ENCODE data around the gene GPR176. TPM values are rescaled to one million over a fixed set of nuclear protein-coding genes. Genes with fewer than 3 reads are reported as not detected.

Gene GPR176
- total RNA-seq, 2 donors from 2014 or later = 0.82 to 2.2 TPM

DNA sequence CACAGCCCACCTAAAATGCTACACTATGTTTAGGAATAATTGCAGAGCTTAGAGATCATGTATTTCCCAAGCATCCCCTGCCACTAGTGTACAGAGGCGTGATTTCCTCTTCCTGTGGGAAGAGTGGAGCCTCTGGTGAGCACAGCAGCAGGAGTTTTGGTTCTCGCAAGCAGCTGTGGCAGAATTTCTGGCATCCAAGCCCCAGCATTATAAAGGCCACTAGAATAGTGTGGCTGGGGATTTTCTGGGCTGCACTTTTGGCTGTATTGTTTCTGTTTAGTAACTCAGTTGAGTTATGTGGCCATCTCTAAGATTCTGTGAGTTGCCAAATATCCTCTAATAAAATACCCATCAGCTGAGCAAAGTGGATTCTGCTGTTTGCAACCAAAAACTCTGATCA is 64.7 kb downstream of the GPR176 start:
- DNase-seq = no peak
- Histone ChIP-seq H3K27me3 (no peaks in the 10 kb centered on the region), H3K9me3 (no peaks in the 10 kb centered on the region), H3K36me3 (no peaks in the 10 kb centered on the region), H3K27ac (no peak overlapping the region), H3K4me1 (no peaks in the 10 kb centered on the region), H3K9ac (ENCODE audit: low read depth in 2 of 2, low read length in 2 of 2) (no peak overlapping the region), H3K4me3 (no peak overlapping the region)
- intact Hi-C loops (cut with DNase I) = no loop called here
- TF ChIP-seq, protein P1, sequence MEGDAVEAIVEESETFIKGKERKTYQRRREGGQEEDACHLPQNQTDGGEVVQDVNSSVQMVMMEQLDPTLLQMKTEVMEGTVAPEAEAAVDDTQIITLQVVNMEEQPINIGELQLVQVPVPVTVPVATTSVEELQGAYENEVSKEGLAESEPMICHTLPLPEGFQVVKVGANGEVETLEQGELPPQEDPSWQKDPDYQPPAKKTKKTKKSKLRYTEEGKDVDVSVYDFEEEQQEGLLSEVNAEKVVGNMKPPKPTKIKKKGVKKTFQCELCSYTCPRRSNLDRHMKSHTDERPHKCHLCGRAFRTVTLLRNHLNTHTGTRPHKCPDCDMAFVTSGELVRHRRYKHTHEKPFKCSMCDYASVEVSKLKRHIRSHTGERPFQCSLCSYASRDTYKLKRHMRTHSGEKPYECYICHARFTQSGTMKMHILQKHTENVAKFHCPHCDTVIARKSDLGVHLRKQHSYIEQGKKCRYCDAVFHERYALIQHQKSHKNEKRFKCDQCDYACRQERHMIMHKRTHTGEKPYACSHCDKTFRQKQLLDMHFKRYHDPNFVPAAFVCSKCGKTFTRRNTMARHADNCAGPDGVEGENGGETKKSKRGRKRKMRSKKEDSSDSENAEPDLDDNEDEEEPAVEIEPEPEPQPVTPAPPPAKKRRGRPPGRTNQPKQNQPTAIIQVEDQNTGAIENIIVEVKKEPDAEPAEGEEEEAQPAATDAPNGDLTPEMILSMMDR (IDR thresholded peaks at IDR 0.05) = no peak

DNA sequence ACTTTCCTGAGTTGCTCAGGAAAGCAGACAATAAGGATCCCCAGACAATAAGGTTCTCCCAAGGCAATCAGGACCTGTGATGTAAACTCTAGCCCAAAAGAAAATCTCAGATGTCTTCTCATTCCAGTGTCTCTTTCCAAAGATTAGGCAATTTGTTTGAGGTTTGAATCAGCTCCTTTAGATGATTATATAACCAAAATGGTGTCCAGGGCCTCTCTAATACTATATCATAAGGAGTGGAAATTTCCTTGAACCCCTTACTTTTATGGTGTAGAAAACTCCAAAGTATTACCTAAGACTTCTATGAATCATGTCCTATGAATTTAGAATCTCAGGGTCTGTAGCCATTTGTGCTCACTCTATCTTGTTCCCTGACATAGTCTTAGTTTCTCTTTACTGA is 65.9 kb downstream of the GPR176 start:
- DNase-seq = no peak
- intact Hi-C loops (cut with DNase I) = no loop called here
- H3K27ac ChIP-seq = no peak overlapping the region
- no peaks in the 10 kb centered on the region for H3K27me3 ChIP-seq
- H3K9ac ChIP-seq (ENCODE audit: low read depth in 2 of 2, low read length in 2 of 2) = no peak overlapping the region
- H3K4me3 ChIP-seq = no peak overlapping the region
- no peaks in the 10 kb centered on the region for H3K4me1 ChIP-seq
- TF ChIP-seq, protein P1 (IDR thresholded peaks at IDR 0.05) = no peak
- H3K9me3 ChIP-seq = no peaks in the 10 kb centered on the region
- H3K36me3 ChIP-seq = no peaks in the 10 kb centered on the region

DNA sequence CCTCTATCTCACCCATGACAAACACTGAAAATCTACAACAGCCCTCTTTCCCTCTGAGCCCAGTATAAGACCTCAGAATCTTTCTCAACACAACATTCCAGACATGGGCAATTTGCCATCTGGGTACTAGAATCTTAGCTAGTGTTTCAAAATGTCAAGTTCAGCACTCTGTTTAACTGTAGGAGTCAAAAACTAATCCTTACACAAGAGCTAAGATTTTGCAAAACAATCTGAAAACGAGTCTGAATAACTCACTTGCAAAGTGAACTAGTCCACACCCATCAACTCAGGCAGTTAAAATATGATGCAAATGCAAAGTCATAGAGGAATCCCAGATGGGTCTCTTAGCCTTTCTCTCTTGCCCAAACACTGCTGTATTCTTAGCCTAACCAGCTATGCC is 67.8 kb downstream of the GPR176 start:
- DNase-seq = no peak
- H3K36me3 ChIP-seq = no peaks in the 10 kb centered on the region
- H3K4me1 ChIP-seq = no peaks in the 10 kb centered on the region
- no peak overlapping the region for H3K27ac ChIP-seq
- H3K4me3 ChIP-seq = no peak overlapping the region
- no peaks in the 10 kb centered on the region for H3K9me3 ChIP-seq
- intact Hi-C loops (cut with DNase I) = no loop called here
- no peak overlapping the region for H3K9ac ChIP-seq (ENCODE audit: low read depth in 2 of 2, low read length in 2 of 2)
- H3K27me3 ChIP-seq = no peaks in the 10 kb centered on the region
- TF ChIP-seq, protein P1 (IDR thresholded peaks at IDR 0.05) = no peak

DNA sequence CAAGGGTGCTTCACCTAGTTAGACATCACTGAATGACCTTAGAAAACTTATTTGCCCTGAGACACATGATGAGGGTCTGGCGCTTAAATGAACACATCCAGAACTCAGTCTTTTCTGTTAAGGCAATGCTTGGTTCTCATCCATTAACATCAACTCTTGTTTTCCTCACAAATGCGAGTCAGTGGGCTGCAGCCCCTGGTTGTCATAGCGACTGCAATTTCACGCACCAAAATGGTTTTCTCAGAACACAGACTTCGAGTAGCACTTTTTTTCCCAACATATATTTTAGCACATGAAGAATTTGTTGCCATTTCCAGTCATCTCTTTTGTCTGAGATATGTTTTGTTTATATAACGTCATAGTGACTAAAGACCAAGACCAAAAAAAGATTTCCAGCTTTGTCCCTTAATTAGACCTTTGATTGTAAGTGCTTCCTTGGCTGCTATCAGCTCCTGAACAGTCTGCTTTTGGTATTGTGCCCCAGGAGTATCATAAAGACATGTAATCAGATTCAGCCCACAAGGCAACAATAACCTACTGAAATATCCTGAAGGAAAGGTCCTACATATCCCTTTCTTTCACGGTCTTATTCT is 68.5 kb downstream of the GPR176 start:
- TF ChIP-seq, protein P1 (IDR thresholded peaks at IDR 0.05) = no peak
- no peaks in the 10 kb centered on the region for H3K4me1 ChIP-seq
- H3K27me3 ChIP-seq = no peaks in the 10 kb centered on the region
- intact Hi-C loops (cut with DNase I) = no loop called here
- H3K9ac ChIP-seq (ENCODE audit: low read depth in 2 of 2, low read length in 2 of 2) = no peak overlapping the region
- no peak for DNase-seq
- no peak overlapping the region for H3K27ac ChIP-seq
- H3K36me3 ChIP-seq = no peaks in the 10 kb centered on the region
- H3K4me3 ChIP-seq = no peak overlapping the region
- H3K9me3 ChIP-seq = no peaks in the 10 kb centered on the region

DNA sequence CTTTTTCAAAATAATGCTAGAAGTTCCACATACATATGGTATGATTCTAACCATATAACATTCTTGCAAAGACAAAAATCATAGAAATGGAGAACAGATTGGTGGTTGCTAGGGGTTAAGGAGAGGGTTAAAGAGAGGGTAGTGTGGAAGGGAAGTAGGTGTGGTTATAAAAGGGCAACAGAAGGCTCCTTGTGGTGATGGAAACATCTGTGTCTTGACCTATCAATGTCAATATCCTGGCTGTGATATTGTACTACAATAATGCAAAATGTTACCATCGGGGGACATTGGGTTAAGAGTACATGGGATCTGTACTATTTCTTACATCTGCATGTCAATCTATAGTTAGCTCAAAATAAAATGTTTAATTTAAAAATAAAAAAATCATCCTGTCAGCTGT is 69.6 kb downstream of the GPR176 start:
- Histone ChIP-seq H3K9ac (ENCODE audit: low read depth in 2 of 2, low read length in 2 of 2) (no peak overlapping the region), H3K27me3 (no peaks in the 10 kb centered on the region), H3K9me3 (no peaks in the 10 kb centered on the region), H3K4me1 (no peaks in the 10 kb centered on the region), H3K36me3 (no peaks in the 10 kb centered on the region), H3K4me3 (no peak overlapping the region), H3K27ac (no peak overlapping the region)
- no peak for DNase-seq
- TF ChIP-seq, protein P1 (IDR thresholded peaks at IDR 0.05) = no peak
- intact Hi-C loops (cut with DNase I) = no loop called here

Measured in colonic mucosa (tissue), 4 donors.